Smooth muscle cell of the brain vasculature (primary cell): Measurements from ENCODE around the gene ZNRF3.
"Not testable (repeated sequence)": the region's sequence is repeated elsewhere in the genome, so short reads cannot be mapped to it uniquely, and the experiment has no call there.

Experiments used
- DNase-seq: peaks from one replicate; pipeline ENCODE4 v3.0.0-alpha.2; 2012; ENCODE audit warnings: low read depth, low spot score

ZNRF3 gene

GRCh38 chr22:29037340-29037932, 154.1 kb downstream of the ZNRF3 start:
- DNase-seq: no peak

- no peak for DNase-seq
These were observed 155.8 kb downstream of the ZNRF3 start for GRCh38 chr22:29039148-29039547.

GRCh38 chr22:29039684-29040083, 156.3 kb downstream of the ZNRF3 start:
- DNase-seq: not testable (repeated sequence)

- DNase-seq: peak; percentile 72
These were observed 157.3 kb downstream of the ZNRF3 start for GRCh38 chr22:29040385-29041275.

- no peak for DNase-seq
These were observed 158.0 kb downstream of the ZNRF3 start for GRCh38 chr22:29041408-29041807.

- DNase-seq: no peak
These were observed 160.7 kb downstream of the ZNRF3 start for GRCh38 chr22:29043906-29044575.

- no peak for DNase-seq
These were observed 161.3 kb downstream of the ZNRF3 start for GRCh38 chr22:29044657-29045176.

- DNase-seq: no peak
These were observed 165.7 kb downstream of the ZNRF3 start for GRCh38 chr22:29048822-29049654.

- no peak for DNase-seq
These were observed 166.4 kb downstream of the ZNRF3 start for GRCh38 chr22:29049655-29050263.

- no peak for DNase-seq
These were observed 167.1 kb downstream of the ZNRF3 start for GRCh38 chr22:29050457-29050856.

GRCh38 chr22:29053048-29053702, 169.8 kb downstream of the ZNRF3 start:
- no peak for DNase-seq

GRCh38 chr22:29054251-29054767, 170.9 kb downstream of the ZNRF3 start:
- DNase-seq: no peak

GRCh38 chr22:29055192-29055830, 171.9 kb downstream of the ZNRF3 start:
- no peak for DNase-seq

- no peak for DNase-seq
These were observed 173.1 kb downstream of the ZNRF3 start for GRCh38 chr22:29056472-29056871.

- DNase-seq: no peak
These were observed 177.0 kb downstream of the ZNRF3 start for GRCh38 chr22:29060251-29060869.

GRCh38 chr22:29060931-29061330, 177.6 kb downstream of the ZNRF3 start:
- no peak for DNase-seq

- no peak for DNase-seq
These were observed 178.4 kb downstream of the ZNRF3 start, which contains the start of gene C22orf31 for GRCh38 chr22:29061773-29062172. C22orf31 (minus strand) TSS chr22:29061831; CDS start chr22:29061792, 39 bp downstream.

- DNase-seq: no peak
These were observed 179.0 kb downstream of the ZNRF3 start for GRCh38 chr22:29062286-29062821.
